Body of pancreas (tissue), 4 donors: ENCODE measurements around the gene PLP1.

ENCODE experiments used
- CTCF ChIP-seq, 7 experiments: fragments of 450-650 bp in 4 of 7; fragments of 200-600 bp in 3 of 7; sonication (generic) in 3 of 7; IDR thresholded peaks; one replicate each; pipeline ENCODE4 v1.5.1; 2016 to 2019; ENCODE audit warnings: antibody characterized with exemption in 7 of 7
- POLR2A ChIP-seq, 3 donors: fragments of 450-650 bp; IDR thresholded peaks; one replicate each; pipeline ENCODE4 v1.6.1; 2016; ENCODE audit warnings: antibody characterized with exemption in 3 of 3, mild to moderate bottlenecking in 2 of 3

GRCh38 chrX:103793545-103793940 lies 16.9 kb downstream of the PLP1 start:
- TF ChIP-seq CTCF (IDR thresholded peaks at IDR 0.05) = no peak
- no peak for TF ChIP-seq POLR2A (IDR thresholded peaks at IDR 0.05)
